GM21360 (cell line): Measurements from ENCODE around the gene ODAD2.

Experiments used
- ATAC-seq: cut with Tn5 transposase; IDR thresholded peaks from one replicate; pipeline ENCODE4 v1.9.1; 2021; ENCODE audit warnings: mild to moderate bottlenecking, moderate library complexity; ENCODE audit not compliant: unreplicated experiment

Gene ODAD2

DNA sequence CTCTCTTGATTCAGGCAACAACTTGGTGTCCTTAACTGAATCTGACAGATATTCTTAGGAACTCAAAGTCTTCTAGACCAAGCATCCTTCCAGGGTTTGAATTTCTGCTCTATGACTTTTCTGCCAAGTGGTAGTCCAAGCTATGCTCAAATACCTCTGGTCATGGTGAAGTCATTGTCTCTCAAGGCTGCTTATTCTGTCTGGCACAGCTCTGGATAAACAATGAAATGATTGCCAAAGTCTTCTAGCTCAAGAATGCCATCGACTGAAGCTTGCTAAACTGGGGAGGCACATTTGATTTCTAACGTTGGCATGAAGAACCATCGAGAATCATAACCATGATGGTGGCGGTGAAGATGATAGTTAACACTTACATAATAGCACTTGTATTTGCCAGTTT lies 137.1 kb downstream of the ODAD2 start:
- ATAC-seq: no peak

DNA sequence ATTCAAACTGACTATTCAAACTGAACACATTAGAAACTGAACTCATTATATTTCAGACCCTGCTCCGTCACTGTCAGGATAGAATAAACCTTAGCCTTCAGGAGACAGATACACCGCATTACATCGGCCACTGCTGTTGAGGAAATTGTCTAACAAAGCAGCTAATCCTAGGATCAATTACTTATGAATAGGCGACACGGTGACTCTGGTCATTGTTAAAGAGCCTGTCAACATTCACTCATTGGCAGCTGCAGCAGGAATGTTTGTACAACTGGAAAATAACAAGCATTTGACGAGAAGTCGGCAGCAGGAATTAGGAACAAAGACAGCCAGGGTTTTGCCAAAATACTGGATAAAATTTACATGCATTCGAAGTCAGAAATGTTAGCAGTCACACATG lies 141.3 kb downstream of the ODAD2 start:
- no peak for ATAC-seq

DNA sequence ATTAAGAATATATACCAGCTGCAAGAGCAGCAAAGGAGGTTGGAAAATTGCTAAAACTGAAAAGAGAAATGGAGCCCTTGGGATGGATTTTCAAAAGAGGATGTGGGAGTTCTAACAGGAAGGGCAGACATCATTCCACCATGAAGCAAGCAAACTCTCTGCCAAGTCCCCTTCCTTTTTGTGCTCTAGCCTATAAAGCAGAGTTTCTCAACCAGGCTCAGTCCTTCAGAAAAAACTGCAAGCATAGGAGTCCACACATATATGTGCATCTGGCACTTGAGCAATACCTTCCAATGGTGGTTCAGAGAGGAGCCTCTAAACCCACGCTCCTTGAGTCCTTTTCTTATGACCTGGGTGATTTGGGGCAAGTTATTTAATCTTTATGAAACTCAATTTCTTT lies 154.7 kb downstream of the ODAD2 start:
- no peak for ATAC-seq

DNA sequence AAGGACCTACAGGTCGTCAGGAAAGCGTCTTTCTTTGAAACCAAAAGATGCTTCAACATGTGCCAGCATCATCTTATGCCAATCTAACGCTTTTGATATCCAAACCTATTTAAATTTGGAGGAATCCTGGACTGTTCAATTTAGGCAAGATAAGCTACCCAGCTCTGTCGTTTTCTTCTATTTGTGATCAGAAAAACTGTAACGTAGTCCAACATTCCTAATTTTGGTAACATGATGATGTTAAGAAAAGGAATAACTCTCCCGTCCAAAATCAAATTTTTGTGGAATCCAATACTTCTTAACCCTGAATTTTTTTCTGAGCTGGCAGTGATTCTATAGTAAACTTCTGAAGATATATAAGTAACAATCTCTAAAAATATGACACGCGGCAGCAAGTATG lies 160.0 kb downstream of the ODAD2 start:
- ATAC-seq: no peak

DNA sequence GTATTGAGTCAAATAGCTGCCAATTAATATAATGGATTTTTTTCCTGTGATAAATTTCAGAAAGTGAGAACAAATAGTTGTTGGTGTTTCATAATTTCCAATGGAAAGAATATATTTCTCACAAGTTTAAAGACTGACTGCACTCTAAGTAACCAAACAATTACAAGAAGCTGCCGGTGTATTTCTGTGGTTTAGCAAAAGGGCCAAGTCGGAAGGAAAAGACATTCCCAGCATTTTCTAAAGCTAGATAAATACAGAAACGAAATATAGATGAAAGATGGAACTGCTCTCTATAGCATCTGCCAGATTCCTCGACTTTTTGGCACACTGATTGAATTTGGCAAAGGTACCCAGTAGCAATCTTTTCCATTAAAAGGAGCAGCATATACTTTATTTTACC lies 160.5 kb downstream of the ODAD2 start:
- no peak for ATAC-seq

DNA sequence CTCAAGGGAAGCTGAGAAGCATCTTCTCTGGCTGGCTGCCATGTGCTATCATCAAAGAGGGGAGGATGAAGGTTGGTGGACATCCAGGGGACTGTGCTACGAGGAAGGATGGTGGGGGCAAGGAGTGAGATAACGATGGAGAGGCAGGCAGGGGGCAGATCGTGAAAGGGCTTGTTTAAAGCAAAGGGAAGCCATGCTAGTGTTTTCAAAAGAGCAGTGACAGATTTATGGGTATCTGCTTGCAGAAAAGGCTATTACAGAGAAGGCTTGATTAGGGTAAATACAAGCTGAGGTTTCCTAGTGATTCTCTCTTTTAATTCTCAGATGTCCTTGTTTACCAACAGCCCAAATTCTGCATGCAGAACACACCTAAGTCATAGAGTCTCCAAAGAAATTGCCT lies 164.4 kb downstream of the ODAD2 start:
- no peak for ATAC-seq

DNA sequence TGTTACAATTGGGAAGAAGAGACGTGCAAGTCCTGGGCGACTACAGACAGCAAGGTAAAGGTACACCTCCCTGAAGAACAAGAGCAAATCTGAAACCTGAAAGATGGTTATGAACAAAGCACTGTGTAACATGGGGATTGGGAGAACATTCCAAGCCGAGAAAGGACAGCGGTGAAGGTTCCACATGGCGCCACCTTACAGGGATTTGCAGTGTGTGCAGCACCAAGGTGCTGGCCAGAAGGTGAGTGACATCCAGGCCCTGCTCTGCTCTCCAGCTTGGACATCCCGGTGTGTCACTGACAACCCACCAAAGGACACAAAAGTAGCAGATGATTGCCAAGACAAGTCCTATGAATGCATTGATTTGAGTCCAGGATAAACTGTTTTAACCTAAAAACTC lies 165.1 kb downstream of the ODAD2 start:
- no peak for ATAC-seq

DNA sequence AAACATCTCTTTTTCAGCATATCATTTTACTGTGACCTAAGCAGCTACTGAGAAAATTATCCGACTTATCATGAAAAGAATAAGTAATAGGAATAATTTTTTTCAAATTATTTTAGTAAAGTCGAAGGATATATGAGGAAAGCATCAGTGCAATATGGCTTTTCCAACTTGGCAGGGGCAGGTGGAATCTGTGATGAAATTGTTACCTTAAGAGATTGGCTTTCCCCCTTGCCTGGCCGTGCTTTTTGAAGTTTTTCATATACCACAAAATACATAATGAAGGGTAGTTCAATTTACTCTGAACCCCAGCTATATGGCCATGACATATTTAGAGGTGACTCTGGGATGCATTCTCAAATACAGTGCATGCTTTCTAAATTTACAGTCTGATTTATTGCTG lies 166.1 kb downstream of the ODAD2 start:
- ATAC-seq: no peak

DNA sequence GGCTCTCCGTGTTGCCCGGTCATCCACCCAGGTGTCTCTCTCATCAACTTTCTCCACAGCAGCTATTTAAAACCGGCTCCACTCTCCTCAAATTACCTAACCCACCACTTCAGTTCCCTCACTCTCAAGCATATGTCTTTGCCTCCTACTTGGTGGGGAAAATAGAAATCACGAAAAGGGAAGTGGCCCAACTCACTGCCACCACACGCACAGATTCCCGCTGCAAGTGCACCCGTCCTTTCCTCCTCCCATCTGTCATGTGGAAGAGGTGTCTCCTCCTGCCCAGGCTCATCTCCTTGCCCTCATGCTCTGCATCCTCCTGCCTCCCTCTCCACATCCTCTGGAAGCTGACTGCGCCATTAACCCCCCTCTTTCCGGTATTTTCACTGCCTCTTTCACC lies 172.5 kb downstream of the ODAD2 start:
- no peak for ATAC-seq

DNA sequence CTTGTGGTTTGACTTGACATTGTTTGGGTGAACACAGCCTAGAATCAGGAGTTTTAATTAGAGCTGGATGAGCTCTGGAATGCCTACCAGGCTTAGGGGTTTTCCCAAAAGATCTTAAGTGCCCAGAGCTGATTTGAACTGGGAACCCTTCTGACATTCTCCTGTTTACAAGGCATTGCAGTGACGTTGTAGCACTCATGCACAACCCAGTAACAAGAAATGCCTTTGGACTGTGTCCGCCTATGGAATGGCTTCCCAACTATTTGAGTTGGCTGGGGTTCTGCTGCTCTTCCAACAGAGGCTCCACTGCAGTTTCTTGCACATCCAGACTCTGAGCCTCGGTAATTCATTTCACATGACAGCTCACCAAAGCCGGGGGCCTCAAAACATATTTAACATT lies 176.6 kb downstream of the ODAD2 start:
- ATAC-seq: no peak

DNA sequence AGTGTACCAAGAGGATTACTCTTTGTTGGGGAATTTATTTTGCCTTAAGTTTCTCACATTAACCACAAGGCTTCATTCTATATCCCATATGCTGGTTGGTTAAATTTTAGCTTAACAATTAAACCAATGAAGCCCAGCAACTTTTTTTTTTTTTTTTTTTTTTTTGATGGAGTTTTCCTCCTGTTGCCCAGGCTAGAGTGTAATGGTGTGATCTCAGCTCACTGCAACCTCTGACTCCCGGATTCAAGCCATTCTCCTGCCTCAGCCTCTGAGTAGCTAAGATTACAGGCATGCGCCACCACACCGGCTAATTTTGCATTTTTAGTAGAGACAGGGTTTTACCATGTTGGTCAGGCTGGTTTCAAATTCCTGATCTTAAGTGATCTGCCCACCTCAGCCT lies 178.2 kb downstream of the ODAD2 start:
- no peak for ATAC-seq

DNA sequence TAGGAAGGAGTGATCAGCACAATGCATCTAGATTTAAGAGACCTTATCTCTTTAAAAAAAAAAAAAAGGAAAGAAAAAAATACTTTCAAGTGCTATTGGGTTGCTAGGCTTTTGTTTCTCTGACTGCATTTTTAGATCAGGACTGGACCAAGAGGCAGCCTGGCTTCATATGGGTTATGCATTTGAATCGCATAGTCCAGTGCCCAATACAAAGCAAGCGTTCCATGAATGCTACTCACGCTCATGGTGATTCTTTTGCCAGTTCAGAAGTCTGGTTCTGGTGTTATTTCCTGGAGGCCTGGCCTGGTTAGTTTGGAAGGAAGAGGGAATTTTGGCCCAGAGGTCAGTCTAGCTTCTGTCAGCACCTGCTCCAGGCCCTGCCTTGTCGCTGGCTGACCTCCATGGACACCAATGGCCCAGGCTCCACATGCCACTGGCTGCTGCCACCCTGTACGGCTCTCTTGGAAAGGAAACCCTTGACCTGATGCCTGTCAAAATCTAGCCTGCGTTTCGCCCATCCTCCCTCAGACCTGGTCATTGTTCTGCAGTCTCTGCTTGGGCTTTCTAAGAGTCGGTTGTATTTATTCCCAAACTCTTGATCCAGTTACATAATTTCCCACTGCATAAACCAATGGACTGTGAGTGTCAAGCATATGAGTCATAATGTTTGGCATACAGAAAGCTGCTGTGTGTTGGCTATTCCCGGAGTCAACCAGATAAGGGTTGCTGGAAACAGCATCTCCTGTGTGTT lies 178.9 kb downstream of the ODAD2 start:
- no peak for ATAC-seq

DNA sequence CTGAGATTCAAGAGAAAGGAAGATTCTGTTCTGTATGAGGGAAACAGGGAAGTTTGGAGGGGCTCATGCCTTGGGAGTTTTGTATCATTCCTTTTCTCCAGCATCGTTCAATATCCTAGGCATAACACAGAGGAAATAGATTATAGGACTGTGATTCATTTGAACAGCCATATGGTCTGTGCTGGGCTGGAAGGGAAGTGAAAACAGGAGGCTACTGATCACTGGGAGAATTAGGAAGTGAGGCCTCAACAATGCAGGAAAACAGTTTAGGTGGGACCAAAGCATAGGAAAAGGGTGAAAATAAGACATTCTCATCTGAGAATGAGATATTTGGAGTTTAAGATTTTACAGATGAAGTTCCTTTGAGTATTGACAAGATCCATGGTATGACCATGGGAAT lies 182.6 kb downstream of the ODAD2 start:
- ATAC-seq: no peak

DNA sequence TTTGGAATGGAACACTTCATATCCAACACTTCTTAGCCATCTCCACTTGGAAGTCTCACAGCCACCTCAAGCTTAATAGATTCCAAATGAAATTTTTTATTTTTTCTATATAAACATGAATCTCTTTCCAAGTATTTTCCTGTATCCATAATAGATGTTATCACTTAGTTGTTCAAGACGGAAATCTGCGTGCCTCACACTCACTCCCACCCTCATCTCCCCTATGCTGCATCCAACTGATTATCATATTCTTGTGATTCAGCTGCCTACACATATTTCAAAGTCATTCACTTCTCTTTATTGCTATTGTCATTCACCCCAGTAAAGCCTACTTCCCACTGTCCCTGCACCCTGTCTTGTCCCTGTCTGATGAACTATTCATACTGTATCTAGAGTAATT lies 183.0 kb downstream of the ODAD2 start:
- ATAC-seq: no peak

DNA sequence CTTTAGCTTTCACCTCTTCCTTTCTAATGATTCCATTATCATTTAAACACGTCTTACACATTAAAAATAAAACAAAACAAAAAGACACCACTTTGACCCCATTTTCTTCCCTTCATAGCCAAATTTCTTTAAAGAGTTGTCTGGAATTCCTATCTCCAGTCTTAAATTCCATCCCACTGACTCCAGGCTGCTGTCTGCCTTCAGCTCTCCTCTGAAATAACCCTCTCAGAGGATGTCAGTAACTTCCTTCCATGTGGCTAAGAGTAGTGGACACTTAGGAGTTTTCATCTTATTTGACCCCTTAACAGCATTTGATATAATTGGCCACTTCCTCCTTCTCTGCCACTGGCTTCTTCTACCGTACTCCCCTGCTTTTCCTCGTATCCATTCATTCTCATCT lies 183.6 kb downstream of the ODAD2 start:
- ATAC-seq: no peak

DNA sequence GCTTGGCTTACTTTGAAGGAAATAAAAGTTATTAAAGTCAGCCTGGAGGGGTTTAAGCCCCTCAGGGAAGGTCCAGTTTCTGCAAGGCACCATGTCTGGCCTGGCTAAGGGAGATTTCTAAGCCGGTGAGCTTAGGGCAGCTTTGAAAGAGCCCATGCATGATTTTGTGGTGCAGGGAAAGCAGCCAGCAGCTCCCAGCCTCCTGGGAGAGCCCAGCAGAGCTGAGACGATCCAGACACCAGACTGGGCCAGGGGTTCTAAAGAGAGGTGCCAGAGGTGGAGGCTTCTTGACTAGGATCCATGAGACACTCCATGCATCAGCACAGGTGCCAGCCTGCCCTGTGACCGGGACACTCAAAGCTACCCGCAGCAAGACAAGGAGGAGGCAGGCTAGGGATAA lies 193.7 kb downstream of the ODAD2 start:
- ATAC-seq: no peak

DNA sequence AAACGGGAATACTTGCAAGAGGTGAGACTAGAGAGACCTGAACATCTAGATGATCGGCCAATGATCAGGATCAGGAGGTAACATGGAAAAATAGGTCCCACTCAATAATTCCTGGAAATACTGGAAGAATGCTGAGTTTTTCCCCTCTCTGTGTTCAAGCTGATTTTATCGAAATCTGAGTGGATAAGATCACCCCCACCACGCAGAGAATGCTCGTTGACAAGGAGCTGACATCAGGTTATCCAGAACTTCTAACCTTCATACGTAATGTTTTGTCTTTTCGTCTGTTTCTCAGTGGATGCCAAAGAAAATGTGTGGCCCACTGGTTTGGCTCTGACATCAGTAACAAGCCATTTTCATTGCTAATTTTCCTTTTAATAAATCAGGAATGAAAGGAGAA lies 194.7 kb downstream of the ODAD2 start:
- no peak for ATAC-seq

DNA sequence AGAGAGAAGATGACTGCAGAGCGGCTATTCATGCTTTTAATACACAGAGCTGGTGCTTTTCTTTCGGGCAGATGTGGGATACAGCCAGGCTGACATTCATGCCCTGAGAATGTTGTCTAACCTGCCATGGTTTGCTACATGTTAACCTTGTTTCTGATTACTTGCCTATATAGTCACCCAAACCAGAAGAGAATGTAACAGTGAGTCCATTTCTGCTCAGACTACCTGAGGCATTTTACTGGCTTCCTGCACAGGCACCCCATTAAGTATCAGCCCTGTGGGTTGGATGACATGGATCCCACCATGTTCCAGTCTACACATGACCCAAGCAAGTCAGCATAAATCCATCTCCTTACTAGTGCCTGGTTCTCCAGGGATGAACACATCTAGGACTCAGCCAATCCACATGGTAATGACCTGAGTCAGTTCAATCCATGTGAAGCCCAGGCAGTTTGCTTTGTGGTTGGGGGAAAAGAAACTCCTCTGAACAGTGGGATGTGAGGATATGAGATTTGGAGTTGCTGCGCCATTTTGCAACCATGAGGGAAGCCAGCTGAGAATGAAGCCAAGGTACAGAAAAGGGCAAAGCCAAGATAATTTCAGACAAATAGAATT lies 197.6 kb downstream of the ODAD2 start:
- no peak for ATAC-seq

DNA sequence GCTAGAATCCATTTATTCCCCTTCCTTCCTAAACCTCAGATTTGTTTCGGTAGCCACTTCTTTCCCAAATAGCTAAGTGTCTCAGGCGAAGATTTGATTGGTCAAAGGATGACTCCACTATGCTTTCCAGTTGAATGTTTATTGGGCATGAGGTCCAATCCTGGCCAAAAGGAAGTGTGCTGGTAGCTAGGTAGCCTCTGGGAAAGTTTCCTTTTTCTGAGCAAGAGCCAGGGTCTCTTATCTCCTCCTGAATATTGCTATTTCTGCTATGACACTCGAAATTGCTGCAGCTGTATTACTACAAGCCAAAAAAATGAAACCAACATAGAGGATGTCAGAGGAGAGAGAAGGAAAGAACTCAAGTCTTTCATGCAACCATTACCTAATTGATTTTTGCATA lies 199.8 kb downstream of the ODAD2 start:
- ATAC-seq: no peak

DNA sequence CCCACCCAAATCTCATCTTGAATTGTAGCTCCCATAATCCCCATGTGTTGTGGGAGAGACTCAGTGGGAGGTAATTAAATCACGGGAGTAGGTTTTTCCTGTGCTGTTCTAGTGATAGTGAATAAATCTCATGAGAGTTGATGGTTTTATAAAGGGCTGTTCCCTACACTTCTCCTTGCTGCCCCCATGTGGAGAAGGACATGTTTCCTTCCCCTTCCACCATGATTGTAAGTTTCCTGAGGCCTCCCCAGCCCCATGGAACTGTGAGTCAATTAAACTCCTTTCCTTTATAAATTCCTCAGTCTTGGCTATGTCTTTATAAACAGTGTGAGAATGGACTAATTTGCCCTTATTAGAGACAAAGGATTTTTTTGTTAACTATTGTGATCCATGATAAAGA lies 204.7 kb downstream of the ODAD2 start:
- ATAC-seq: no peak

DNA sequence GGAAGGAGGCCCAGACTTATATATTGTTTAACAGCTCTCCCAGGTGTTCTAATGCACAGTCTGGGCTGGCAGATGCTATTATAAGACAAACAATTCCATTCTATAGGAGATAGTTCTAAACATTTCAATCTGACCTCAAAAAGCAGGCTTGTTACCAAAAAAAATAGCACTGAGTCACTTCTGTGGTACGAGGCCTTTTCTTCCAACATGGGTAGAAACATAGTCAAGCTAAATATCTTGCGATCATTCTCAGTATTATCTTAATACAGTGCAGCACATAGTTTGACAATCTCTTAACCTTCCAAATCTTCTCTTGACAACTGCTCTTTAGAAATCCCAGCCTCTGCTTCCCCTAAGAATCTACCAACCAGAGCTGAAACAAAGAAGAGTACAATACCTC lies 206.7 kb downstream of the ODAD2 start:
- ATAC-seq: no peak

DNA sequence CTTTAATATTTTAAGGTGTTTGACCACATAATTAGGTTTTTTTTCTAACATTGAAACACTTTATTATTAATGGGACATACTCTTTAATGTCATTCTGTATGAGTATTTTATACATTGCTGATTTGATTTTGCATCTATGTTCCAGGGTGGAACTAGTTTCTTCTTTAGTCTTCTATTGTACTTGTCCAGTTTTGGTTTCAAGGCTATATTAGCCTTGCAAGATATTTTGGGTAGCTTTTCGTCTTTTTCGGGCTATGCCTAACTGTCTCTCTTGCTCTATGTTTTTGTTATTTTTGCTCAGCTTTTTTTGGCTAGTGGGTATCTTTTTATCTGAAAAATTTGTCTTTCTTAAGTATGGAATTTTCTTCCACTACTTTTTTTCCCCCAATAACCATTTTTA lies 214.6 kb downstream of the ODAD2 start:
- no peak for ATAC-seq

DNA sequence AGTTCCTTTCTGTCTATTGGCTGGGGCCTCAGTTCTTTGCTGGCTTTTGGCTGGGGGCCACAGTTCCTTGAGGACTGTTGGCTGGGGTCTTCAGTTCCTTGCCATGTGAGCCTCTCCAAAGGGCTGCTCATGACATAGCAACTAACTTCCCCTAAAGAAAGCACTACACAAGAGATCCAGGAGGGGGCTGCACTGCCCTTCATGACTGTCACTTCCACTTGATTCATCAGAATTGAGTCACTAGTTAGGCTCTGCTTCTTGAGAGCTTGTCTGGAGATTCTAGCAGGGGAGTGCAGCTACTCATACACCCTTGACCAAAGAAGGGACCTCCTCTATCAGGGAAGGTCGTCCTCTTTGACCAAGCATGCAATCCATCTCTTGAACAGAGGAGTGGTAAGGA lies 215.2 kb downstream of the ODAD2 start:
- no peak for ATAC-seq
